Measurements from ENCODE around the gene ZCCHC8. TPM values are rescaled to one million over a fixed set of nuclear protein-coding genes. Genes with fewer than 3 reads are reported as not detected.
"Not testable (repeated sequence)": the region's sequence is repeated elsewhere in the genome, so short reads cannot be mapped to it uniquely, and the experiment has no call there.

The ZCCHC8 gene
- total RNA-seq, 3 donors from 2014 or later, result 27.2 to 33.5 (median 29.7) TPM

- peaks cover 39% of the 10 kb centered on the region for H3K4me1 Mint-ChIP-seq (ENCODE audit: low read depth)
- peak; percentile 26 to 31 for ATAC-seq
Measured at GRCh38 chr12:122499991-122500684, 594 bp downstream of the ZCCHC8 start.

GRCh38 chr12:122495258-122495657, 5.5 kb downstream of the ZCCHC8 start:
- DNase-seq (no peak), ATAC-seq (no peak)
- no peak overlapping the region for H3K4me3 Mint-ChIP-seq
- H3K9me3 Mint-ChIP-seq, result no peaks in the 10 kb centered on the region
- H3K36me3 Mint-ChIP-seq (ENCODE audit: insufficient read depth), result peaks cover 26% of the 10 kb centered on the region
- H3K4me1 Mint-ChIP-seq (ENCODE audit: low read depth), result peaks cover 27% of the 10 kb centered on the region
- no peaks in the 10 kb centered on the region for H3K27me3 Mint-ChIP-seq (ENCODE audit: low read depth)

More at GRCh38 chr12:122499991-122500684, 594 bp downstream of the ZCCHC8 start:
- Mint-ChIP-seq H3K4me3 (peak overlapping the region; percentile 98), H3K27me3 (ENCODE audit: low read depth) (no peaks in the 10 kb centered on the region), H3K36me3 (ENCODE audit: insufficient read depth) (peaks cover 18% of the 10 kb centered on the region), H3K9me3 (no peaks in the 10 kb centered on the region)
- DNase-seq, result peak; percentile 34

- not testable (repeated sequence) for DNase-seq; H3K4me3 Mint-ChIP-seq; H3K9me3 Mint-ChIP-seq; ATAC-seq; H3K27me3 Mint-ChIP-seq (ENCODE audit: low read depth)
- Mint-ChIP-seq H3K4me1 (ENCODE audit: low read depth) (peaks cover 16% of the 10 kb centered on the region), H3K36me3 (ENCODE audit: insufficient read depth) (peaks cover 29% of the 10 kb centered on the region)
Measured at GRCh38 chr12:122493222-122493621, 7.5 kb downstream of the ZCCHC8 start.

- DNase-seq (no peak), ATAC-seq (no peak)
- no peak overlapping the region for H3K4me3 Mint-ChIP-seq
- H3K36me3 Mint-ChIP-seq (ENCODE audit: insufficient read depth), result peaks cover 32% of the 10 kb centered on the region
- H3K9me3 Mint-ChIP-seq, result no peaks in the 10 kb centered on the region
- H3K4me1 Mint-ChIP-seq (ENCODE audit: low read depth), result peaks cover 10% of the 10 kb centered on the region
- no peaks in the 10 kb centered on the region for H3K27me3 Mint-ChIP-seq (ENCODE audit: low read depth)
Measured at GRCh38 chr12:122491991-122492390, 8.7 kb downstream of the ZCCHC8 start.

GRCh38 chr12:122489038-122489437, 11.7 kb downstream of the ZCCHC8 start:
- no peaks in the 10 kb centered on the region for H3K27me3 Mint-ChIP-seq (ENCODE audit: low read depth)
- ATAC-seq, result no peak
- DNase-seq, result no peak
- peaks cover 44% of the 10 kb centered on the region for H3K36me3 Mint-ChIP-seq (ENCODE audit: insufficient read depth)
- H3K9me3 Mint-ChIP-seq, result no peaks in the 10 kb centered on the region
- H3K4me3 Mint-ChIP-seq, result no peak overlapping the region
- H3K4me1 Mint-ChIP-seq (ENCODE audit: low read depth), result peaks cover 1% of the 10 kb centered on the region

- ATAC-seq; H3K4me1 Mint-ChIP-seq (ENCODE audit: low read depth); H3K4me3 Mint-ChIP-seq; DNase-seq; H3K9me3 Mint-ChIP-seq; H3K27me3 Mint-ChIP-seq (ENCODE audit: low read depth): not testable (repeated sequence)
- peaks cover 50% of the 10 kb centered on the region for H3K36me3 Mint-ChIP-seq (ENCODE audit: insufficient read depth)
Measured at GRCh38 chr12:122487807-122488206, 12.9 kb downstream of the ZCCHC8 start.

- Mint-ChIP-seq H3K36me3 (ENCODE audit: insufficient read depth) (peaks cover 45% of the 10 kb centered on the region), H3K4me3 (no peak overlapping the region), H3K4me1 (ENCODE audit: low read depth) (peaks cover 7% of the 10 kb centered on the region), H3K9me3 (no peaks in the 10 kb centered on the region), H3K27me3 (ENCODE audit: low read depth) (no peaks in the 10 kb centered on the region)
- ATAC-seq (no peak), DNase-seq (no peak)
Measured at GRCh38 chr12:122486805-122487426, 13.8 kb downstream of the ZCCHC8 start.

- peaks cover 44% of the 10 kb centered on the region for H3K36me3 Mint-ChIP-seq (ENCODE audit: insufficient read depth)
- not testable (repeated sequence) for H3K9me3 Mint-ChIP-seq; DNase-seq; H3K27me3 Mint-ChIP-seq (ENCODE audit: low read depth); H3K4me3 Mint-ChIP-seq; ATAC-seq; H3K4me1 Mint-ChIP-seq (ENCODE audit: low read depth)
Measured at GRCh38 chr12:122486360-122486759, 14.4 kb downstream of the ZCCHC8 start.

- H3K4me3 Mint-ChIP-seq; ATAC-seq; H3K4me1 Mint-ChIP-seq (ENCODE audit: low read depth); DNase-seq; H3K27me3 Mint-ChIP-seq (ENCODE audit: low read depth); H3K9me3 Mint-ChIP-seq: not testable (repeated sequence)
- peaks cover 46% of the 10 kb centered on the region for H3K36me3 Mint-ChIP-seq (ENCODE audit: insufficient read depth)
Measured at GRCh38 chr12:122484385-122484784, 16.3 kb downstream of the ZCCHC8 start.

GRCh38 chr12:122483969-122484368, 16.8 kb downstream of the ZCCHC8 start:
- H3K4me3 Mint-ChIP-seq, result no peak overlapping the region
- H3K4me1 Mint-ChIP-seq (ENCODE audit: low read depth), result peaks cover 6% of the 10 kb centered on the region
- DNase-seq (no peak), ATAC-seq (no peak)
- no peaks in the 10 kb centered on the region for H3K9me3 Mint-ChIP-seq
- H3K27me3 Mint-ChIP-seq (ENCODE audit: low read depth), result no peaks in the 10 kb centered on the region
- peaks cover 44% of the 10 kb centered on the region for H3K36me3 Mint-ChIP-seq (ENCODE audit: insufficient read depth)

GRCh38 chr12:122481861-122482260, 18.9 kb downstream of the ZCCHC8 start:
- Mint-ChIP-seq H3K4me1 (ENCODE audit: low read depth) (peaks cover 6% of the 10 kb centered on the region), H3K27me3 (ENCODE audit: low read depth) (no peaks in the 10 kb centered on the region), H3K36me3 (ENCODE audit: insufficient read depth) (peaks cover 49% of the 10 kb centered on the region), H3K9me3 (no peaks in the 10 kb centered on the region), H3K4me3 (no peak overlapping the region)
- DNase-seq, result no peak
- ATAC-seq, result no peak

- no peaks in the 10 kb centered on the region for H3K27me3 Mint-ChIP-seq (ENCODE audit: low read depth)
- H3K36me3 Mint-ChIP-seq (ENCODE audit: insufficient read depth), result peaks cover 52% of the 10 kb centered on the region
- peaks cover 6% of the 10 kb centered on the region for H3K4me1 Mint-ChIP-seq (ENCODE audit: low read depth)
- no peak overlapping the region for H3K4me3 Mint-ChIP-seq
- ATAC-seq (no peak), DNase-seq (no peak)
- H3K9me3 Mint-ChIP-seq, result no peaks in the 10 kb centered on the region
Measured at GRCh38 chr12:122480753-122481152, 20.0 kb downstream of the ZCCHC8 start.

GRCh38 chr12:122474324-122474716, 26.4 kb downstream of the ZCCHC8 start:
- DNase-seq (no peak), ATAC-seq (no peak)
- Mint-ChIP-seq H3K27me3 (ENCODE audit: low read depth) (no peaks in the 10 kb centered on the region), H3K4me1 (ENCODE audit: low read depth) (peaks cover 19% of the 10 kb centered on the region), H3K4me3 (no peak overlapping the region), H3K36me3 (ENCODE audit: insufficient read depth) (peaks cover 44% of the 10 kb centered on the region), H3K9me3 (no peaks in the 10 kb centered on the region)

GRCh38 chr12:122473543-122474323, 27.0 kb downstream of the ZCCHC8 start:
- peak; percentile 82 to 96 for ATAC-seq
- no peaks in the 10 kb centered on the region for H3K27me3 Mint-ChIP-seq (ENCODE audit: low read depth)
- H3K4me3 Mint-ChIP-seq, result no peak overlapping the region
- H3K36me3 Mint-ChIP-seq (ENCODE audit: insufficient read depth), result peaks cover 41% of the 10 kb centered on the region
- H3K9me3 Mint-ChIP-seq, result no peaks in the 10 kb centered on the region
- DNase-seq, result peak; percentile 10
- H3K4me1 Mint-ChIP-seq (ENCODE audit: low read depth), result peaks cover 19% of the 10 kb centered on the region
